Fibroblast of pulmonary artery (primary cell): ENCODE data around the gene RAPGEF6.
A peak's percentile ranks its signal among the peaks of the same experiment; 100 is the strongest.

Experiments
- DNase-seq: peaks from one replicate; pipeline ENCODE4 v3.0.0-alpha.2; 2010; ENCODE audit warnings: low read depth
- H3K4me3 ChIP-seq: replicated peaks from 2 replicates; pipeline ENCODE4 v1.5.1; 2011; ENCODE audit warnings: low read depth, mild to moderate bottlenecking, control low read depth, low read length, moderate library complexity
- TF ChIP-seq, protein P1 (sequence below): IDR thresholded peaks from 2 replicates; pipeline ENCODE4 v1.5.1; 2011; ENCODE audit warnings: mild to moderate bottlenecking, control low read depth, low read length, inconsistent platforms; ENCODE audit errors: missing control alignments

The RAPGEF6 gene

DNA sequence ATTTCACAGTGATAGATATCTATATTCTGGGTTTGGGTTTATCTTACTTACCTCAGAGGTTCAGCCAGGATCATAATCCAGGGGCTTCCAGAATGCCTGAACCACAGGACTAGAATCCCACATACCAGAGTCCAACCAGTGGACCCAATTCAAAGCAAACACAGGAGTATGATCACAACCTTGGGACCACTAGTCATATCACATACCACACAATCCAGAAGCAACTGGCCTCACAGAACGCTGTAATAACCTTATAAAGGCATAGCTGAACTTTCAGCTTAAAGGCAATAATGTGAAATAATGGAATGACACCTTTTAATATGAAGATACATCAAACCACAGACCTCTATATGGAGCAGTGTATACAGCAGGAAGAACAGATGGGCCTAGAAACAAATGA is 25.3 kb downstream of the RAPGEF6 start:
- no peak overlapping the region for H3K4me3 ChIP-seq
- TF ChIP-seq, protein P1, sequence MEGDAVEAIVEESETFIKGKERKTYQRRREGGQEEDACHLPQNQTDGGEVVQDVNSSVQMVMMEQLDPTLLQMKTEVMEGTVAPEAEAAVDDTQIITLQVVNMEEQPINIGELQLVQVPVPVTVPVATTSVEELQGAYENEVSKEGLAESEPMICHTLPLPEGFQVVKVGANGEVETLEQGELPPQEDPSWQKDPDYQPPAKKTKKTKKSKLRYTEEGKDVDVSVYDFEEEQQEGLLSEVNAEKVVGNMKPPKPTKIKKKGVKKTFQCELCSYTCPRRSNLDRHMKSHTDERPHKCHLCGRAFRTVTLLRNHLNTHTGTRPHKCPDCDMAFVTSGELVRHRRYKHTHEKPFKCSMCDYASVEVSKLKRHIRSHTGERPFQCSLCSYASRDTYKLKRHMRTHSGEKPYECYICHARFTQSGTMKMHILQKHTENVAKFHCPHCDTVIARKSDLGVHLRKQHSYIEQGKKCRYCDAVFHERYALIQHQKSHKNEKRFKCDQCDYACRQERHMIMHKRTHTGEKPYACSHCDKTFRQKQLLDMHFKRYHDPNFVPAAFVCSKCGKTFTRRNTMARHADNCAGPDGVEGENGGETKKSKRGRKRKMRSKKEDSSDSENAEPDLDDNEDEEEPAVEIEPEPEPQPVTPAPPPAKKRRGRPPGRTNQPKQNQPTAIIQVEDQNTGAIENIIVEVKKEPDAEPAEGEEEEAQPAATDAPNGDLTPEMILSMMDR, result no peak

DNA sequence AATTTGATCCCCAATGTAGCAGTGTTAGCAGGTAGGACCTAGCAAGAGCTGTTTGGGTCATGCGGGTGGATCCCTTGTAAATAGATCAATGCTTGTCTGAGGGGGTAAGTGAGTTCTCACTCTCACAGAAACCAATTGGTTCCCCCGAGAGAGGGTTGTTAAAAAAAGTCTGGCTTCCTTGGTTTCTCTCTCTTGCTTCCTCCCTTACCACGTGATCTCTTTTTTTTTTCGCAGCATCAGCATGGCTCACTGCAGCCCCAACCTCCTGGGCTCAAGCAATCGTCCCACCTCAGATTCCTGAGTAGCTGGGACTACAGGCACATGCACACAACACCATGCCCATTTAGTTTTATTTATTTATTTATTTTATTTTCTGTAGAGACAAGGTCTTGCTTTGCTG is 26.4 kb downstream of the RAPGEF6 start:
- no peak overlapping the region for H3K4me3 ChIP-seq
- DNase-seq, result no peak
- TF ChIP-seq, protein P1, result no peak

More for the DNA sequence above, 25.3 kb downstream of the RAPGEF6 start:
- DNase-seq, result peak; percentile 31

DNA sequence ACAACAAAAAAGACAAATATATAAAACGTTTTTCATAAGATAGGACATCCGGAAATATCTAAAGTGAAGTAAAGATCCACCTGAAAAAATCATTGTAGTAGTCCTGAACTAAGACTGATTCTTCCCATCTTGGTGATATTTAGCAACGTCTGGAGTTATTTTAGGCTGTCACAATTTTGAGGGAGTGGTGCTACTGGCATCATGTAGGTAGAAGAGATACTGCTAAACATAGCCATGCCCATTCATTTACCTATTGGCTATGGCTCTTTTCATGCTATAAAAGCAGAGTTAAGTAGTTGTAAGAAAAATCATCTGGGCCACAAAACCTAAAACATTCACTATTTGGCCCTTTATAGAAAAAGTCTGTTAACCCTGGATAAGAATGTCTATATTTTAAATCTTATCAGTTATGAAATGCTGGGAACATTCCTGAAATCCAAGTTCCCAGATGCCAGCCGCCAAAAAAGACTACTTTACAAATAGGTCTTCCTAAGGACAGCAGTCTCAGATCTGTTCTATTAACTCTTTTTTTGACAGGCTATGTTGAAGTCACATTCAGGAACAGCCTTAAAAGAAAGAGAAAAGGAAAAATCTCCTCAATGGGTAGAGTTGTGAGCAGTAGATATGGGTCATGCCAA is 27.0 kb downstream of the RAPGEF6 start:
- no peak overlapping the region for H3K4me3 ChIP-seq
- TF ChIP-seq, protein P1, result no peak
- DNase-seq, result peak; percentile 57

DNA sequence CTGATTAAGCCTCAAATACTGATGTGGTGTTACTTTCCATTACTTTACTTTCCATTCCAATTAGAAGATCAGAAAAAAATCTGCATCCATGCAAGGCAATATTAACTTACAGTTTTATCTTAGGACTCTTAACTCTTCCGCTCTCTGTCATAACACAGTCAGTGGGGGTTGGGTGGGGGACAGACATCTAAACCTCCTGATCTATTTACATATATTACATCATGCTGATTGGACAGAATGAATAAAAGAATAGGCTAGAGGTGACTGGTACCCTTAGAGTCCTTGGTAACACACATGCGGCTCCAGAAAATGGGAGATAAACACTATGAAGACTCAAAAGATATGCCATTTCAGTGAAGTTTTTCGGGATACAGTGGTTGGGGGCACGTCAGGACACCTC is 27.6 kb downstream of the RAPGEF6 start:
- TF ChIP-seq, protein P1, result no peak
- H3K4me3 ChIP-seq, result no peak overlapping the region
- DNase-seq, result no peak

DNA sequence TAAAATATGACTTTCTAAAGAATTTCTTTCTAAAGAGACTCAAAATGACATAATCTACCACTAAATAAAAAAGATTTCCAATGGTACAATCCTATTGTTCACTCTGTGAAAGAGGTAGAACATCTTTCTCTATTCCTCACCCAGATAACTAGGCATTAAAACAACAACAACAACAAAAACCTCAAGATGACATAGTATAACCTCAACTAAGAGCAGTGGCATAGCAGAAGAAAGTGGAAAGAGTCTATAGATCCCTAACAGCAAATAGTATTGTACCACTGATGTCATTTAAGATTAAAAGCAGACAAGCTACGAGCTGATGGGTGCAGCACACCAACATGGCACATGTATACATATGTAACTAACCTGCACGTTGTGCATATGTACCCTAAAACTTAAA is 29.9 kb downstream of the RAPGEF6 start:
- H3K4me3 ChIP-seq, result no peak overlapping the region
- TF ChIP-seq, protein P1, result no peak
- DNase-seq, result no peak

DNA sequence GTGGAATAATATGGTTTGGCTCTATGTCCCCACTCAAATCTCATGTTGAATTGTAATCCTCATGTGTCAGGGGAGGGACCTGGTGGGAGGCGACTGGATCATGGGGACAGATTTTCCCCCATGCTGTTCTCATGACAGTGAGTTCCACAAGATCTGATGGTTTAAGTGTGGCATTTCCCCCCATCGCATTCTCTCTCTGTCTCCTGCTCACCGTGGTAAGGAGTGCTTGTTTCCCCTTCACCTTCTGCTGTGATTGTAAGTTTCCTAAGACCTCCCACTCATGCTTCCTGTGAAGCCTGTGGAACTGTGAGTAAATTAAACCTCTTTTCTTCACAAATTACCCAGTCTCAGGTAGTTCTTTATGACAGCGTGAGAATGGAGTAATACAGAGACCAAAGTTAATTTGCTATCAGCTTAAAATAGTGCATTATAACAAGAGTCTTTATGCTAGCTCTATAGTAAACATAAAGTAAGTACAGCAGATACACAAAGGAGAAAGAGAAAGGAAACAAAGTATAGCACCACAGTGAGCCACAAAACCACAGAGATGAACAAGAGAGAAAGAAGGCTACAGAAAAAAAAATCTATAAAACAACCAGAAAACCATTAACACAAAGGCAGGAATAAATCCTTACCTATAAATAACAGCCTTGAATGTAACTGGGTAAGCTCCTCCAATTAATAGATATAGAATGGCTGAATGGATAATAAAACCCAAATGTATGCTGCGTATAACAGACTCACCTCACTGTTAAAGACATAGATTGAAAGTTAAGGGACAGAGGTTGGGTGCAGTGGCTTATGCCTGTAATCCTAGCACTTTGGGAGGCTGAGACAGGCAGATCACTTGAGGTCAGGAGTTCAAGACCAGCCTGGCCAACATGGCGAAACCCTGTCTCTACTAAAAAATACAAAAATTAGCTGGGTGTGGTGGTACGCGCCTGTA is 39.7 kb downstream of the RAPGEF6 start:
- H3K4me3 ChIP-seq, result no peak overlapping the region
- TF ChIP-seq, protein P1, result no peak
- no peak for DNase-seq
